Natural killer cell (primary cell): ENCODE data around the gene ZFYVE9. TPM values are rescaled to one million over a fixed set of nuclear protein-coding genes. Genes with fewer than 3 reads are reported as not detected.

Source experiments
- ATAC-seq, 3 donors: fragments of 150-1000 bp in 2 of 3; fragments of 200-7000 bp in 1 of 3; cut with Tn5 transposase; 1 replicate in 1 of 3; 2 replicates in 2 of 3; pipeline ENCODE4 v1.10.0; 2021; ENCODE audit warnings: mild to moderate bottlenecking in 2 of 3, moderate library complexity in 2 of 3
- DNase-seq, 2 donors: peaks; one replicate each; pipeline versions ENCODE4 v3.0.0 to v3.0.0-alpha.2; 2013 to 2021; ENCODE audit warnings: mixed read lengths in 1 of 2
- H3K27ac ChIP-seq: one replicate; pipeline ENCODE4 v1.5.1; 2013; ENCODE audit warnings: mild to moderate bottlenecking, low read length
- H3K27me3 ChIP-seq: one replicate; pipeline ENCODE4 v1.6.1; 2013; ENCODE audit warnings: low read length; ENCODE audit not compliant: control insufficient read depth, insufficient read depth
- H3K36me3 ChIP-seq: one replicate; pipeline ENCODE4 v1.6.1; 2013; ENCODE audit warnings: low read length; ENCODE audit not compliant: control insufficient read depth, insufficient read depth
- H3K4me1 ChIP-seq: one replicate; pipeline ENCODE4 v1.6.1; 2013; ENCODE audit warnings: low read length; ENCODE audit not compliant: control insufficient read depth, insufficient read depth
- H3K4me3 ChIP-seq: one replicate; pipeline ENCODE4 v1.5.1; 2013; ENCODE audit warnings: low read length
- H3K9me3 ChIP-seq: one replicate; pipeline ENCODE4 v1.6.1; 2013; ENCODE audit warnings: low read length; ENCODE audit not compliant: control insufficient read depth, insufficient read depth
- H3K27ac Mint-ChIP-seq, 2 donors: one replicate each; pipeline ENCODE4 v1.8.0; 2022; ENCODE audit warnings: mild to moderate bottlenecking in 2 of 2, mixed read lengths in 2 of 2, moderate library complexity in 1 of 2
- H3K27me3 Mint-ChIP-seq, 2 donors: one replicate each; pipeline ENCODE4 v1.8.0; 2022; ENCODE audit warnings: low read depth in 2 of 2, mixed read lengths in 2 of 2
- H3K36me3 Mint-ChIP-seq: one replicate; pipeline ENCODE4 v1.8.0; 2022; ENCODE audit warnings: mixed read lengths
- H3K4me1 Mint-ChIP-seq, 2 donors: one replicate each; pipeline ENCODE4 v1.8.0; 2022; ENCODE audit warnings: mixed read lengths in 2 of 2
- H3K4me3 Mint-ChIP-seq: one replicate; pipeline ENCODE4 v1.8.0; 2022; ENCODE audit warnings: mild to moderate bottlenecking, moderate library complexity, mixed read lengths
- H3K9me3 Mint-ChIP-seq, 2 donors: one replicate each; pipeline ENCODE4 v1.8.0; 2022; ENCODE audit warnings: mixed read lengths in 2 of 2
- WGBS: methylation state at CpG from one replicate; pipeline ENCODE4 v1.1.7; 2013; ENCODE audit warnings: missing lambda C conversion rate; ENCODE audit not compliant: insufficient coverage; 5-methylcytosine and 5-hydroxymethylcytosine counted together
- intact Hi-C: fragments of 100-400 bp; cut with micrococcal nuclease; formaldehyde crosslinking; loops from one replicate; pipeline ENCODE4 v1.14.2; 2022
- total RNA-seq, 4 donors: library from RNA; stranded (reverse); fragments of 120-200 nt in 1 of 4; gene quantifications; one replicate each; pipeline versions ENCODE4 v1.2.3 to v1.2.4, GENCODE V29; 2013 to 2022
- TF ChIP-seq, protein P1 (sequence below): fragments of 200-600 bp; IDR thresholded peaks from one replicate; pipeline ENCODE4 v1.8.0; 2022; ENCODE audit warnings: antibody characterized with exemption

The ZFYVE9 gene
- total RNA-seq, 3 donors from 2014 or later (not counting 1 experiment from before 2014, with no cell fraction given), result 1.1 to 2.3 (median 1.8) TPM

DNA sequence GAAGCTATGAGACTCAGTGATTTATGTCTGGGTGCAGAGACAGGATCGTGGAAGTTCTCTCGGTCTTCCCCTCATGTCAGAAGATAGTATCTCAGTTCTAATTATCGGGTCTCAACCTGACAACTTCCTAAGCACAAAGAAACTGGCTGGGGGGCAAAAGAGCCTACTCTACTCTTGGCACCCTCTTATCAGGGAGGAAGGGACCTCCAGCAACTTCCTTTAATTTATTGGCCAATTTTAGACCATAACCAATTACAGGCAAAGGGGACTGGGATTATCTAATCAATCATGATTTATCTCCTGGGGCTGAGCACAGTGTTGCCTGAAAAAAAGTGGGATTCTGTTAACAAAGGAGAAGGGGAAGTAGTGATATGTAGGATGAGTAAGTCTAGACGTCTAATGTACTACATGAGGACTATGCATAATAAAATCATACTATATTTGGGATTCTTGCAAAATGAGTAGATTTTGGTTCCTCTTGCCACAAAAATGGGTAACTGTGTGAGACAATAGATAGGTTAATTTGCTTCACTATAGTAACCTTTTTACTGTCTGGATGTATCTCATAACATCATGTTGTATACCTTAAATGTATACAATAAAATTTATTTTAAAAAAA is 98.8 kb downstream of the ZFYVE9 start:
- H3K27ac ChIP-seq, result no peak overlapping the region
- ATAC-seq (no peak), DNase-seq (no peak)
- H3K36me3 ChIP-seq, result no peaks in the 10 kb centered on the region
- no peaks in the 10 kb centered on the region for H3K9me3 ChIP-seq
- H3K36me3 Mint-ChIP-seq, result no peaks in the 10 kb centered on the region
- TF ChIP-seq, protein P1, sequence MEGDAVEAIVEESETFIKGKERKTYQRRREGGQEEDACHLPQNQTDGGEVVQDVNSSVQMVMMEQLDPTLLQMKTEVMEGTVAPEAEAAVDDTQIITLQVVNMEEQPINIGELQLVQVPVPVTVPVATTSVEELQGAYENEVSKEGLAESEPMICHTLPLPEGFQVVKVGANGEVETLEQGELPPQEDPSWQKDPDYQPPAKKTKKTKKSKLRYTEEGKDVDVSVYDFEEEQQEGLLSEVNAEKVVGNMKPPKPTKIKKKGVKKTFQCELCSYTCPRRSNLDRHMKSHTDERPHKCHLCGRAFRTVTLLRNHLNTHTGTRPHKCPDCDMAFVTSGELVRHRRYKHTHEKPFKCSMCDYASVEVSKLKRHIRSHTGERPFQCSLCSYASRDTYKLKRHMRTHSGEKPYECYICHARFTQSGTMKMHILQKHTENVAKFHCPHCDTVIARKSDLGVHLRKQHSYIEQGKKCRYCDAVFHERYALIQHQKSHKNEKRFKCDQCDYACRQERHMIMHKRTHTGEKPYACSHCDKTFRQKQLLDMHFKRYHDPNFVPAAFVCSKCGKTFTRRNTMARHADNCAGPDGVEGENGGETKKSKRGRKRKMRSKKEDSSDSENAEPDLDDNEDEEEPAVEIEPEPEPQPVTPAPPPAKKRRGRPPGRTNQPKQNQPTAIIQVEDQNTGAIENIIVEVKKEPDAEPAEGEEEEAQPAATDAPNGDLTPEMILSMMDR, result no peak
- intact Hi-C loops, result no loop called here
- peaks cover 17 to 18% of the 10 kb centered on the region in 2 donors for H3K27me3 Mint-ChIP-seq
- H3K4me1 Mint-ChIP-seq, result no peaks in the 10 kb centered on the region
- H3K4me3 Mint-ChIP-seq, result no peak overlapping the region
- H3K4me1 ChIP-seq, result no peaks in the 10 kb centered on the region
- H3K9me3 Mint-ChIP-seq, result no peaks in the 10 kb centered on the region
- H3K4me3 ChIP-seq, result no peak overlapping the region
- WGBS, result 21% methylated on average over 3 of the region's 4 CpGs
- no peak overlapping the region for H3K27ac Mint-ChIP-seq
- peaks cover 7% of the 10 kb centered on the region for H3K27me3 ChIP-seq

DNA sequence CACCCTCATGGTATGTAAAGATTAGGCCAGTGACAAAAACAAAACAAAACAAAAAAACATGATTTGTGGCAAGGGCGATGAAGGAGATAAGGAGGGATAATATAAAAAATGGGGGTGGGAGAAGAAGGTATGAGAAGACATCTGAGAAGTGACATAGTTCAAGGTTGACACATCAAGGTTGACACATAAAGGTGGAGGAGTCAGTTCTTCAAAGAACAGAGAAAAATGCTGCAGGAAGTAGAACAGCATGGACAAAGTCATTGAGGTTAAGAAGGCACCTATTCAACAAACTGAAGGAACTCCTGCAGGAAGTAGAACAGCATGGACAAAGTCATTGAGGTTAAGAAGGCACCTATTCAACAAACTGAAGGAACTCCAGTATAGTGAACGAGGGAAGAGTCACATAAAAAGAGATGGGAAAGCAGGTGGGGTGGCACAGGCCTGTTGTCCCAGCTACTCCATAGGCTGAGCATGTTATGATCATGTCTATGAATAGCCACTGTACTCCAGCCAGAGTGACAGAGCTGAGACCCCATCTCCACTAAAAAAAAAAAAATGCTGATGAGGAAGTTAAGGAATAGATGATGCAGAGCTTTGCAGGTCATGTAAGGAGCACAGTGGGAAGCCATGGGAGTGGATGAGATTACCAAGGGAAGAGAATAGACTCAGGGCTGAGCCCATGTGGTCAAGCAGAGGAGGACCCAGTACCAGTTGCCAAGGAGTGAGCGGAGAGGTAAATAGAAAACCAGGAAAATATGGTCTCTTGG is 101.5 kb downstream of the ZFYVE9 start:
- no peak overlapping the region for H3K4me3 ChIP-seq
- no peaks in the 10 kb centered on the region for H3K36me3 ChIP-seq
- no peaks in the 10 kb centered on the region for H3K4me1 ChIP-seq
- Mint-ChIP-seq H3K27me3 (peaks cover 4 to 5% of the 10 kb centered on the region in 2 donors), H3K36me3 (no peaks in the 10 kb centered on the region), H3K9me3 (no peaks in the 10 kb centered on the region), H3K4me3 (no peak overlapping the region), H3K27ac (no peak overlapping the region), H3K4me1 (no peaks in the 10 kb centered on the region)
- intact Hi-C loops, result no loop called here
- DNase-seq, result no peak
- H3K27me3 ChIP-seq, result peaks cover 5% of the 10 kb centered on the region
- H3K27ac ChIP-seq, result no peak overlapping the region
- no peak for ATAC-seq
- TF ChIP-seq, protein P1, result no peak
- 89% methylated on average over 3 of the region's 3 CpGs for WGBS
- no peaks in the 10 kb centered on the region for H3K9me3 ChIP-seq

DNA sequence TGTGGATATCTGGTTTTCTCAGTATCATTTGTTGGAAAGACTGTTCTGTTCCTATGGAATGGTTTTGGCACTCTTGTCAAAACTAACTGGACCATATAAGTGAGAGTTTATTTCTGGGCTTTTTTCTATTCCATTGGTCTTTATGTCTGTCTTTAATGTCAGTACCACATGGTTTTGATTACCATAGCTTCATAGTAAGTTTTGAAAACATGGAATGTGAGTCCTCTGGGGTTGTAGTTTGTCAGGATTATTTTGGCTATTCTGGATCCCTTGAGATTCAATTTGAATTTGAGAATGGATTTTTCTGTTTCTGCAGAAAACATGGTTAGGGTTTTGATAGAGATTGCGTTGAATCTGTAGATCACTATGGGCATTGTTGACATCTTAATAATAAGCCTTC is 107.9 kb downstream of the ZFYVE9 start:
- TF ChIP-seq, protein P1, result no peak
- intact Hi-C loops, result no loop called here
- H3K36me3 ChIP-seq, result no peaks in the 10 kb centered on the region
- no peaks in the 10 kb centered on the region for H3K27me3 ChIP-seq
- 86% methylated on average over 1 of the region's 1 CpG for WGBS
- H3K9me3 ChIP-seq, result no peaks in the 10 kb centered on the region
- DNase-seq (no peak), ATAC-seq (no peak)
- Mint-ChIP-seq H3K4me3 (no peak overlapping the region), H3K9me3 (no peaks in the 10 kb centered on the region), H3K27me3 (peaks cover 0 to 4% of the 10 kb centered on the region in 2 donors), H3K36me3 (no peaks in the 10 kb centered on the region), H3K27ac (no peak overlapping the region), H3K4me1 (no peaks in the 10 kb centered on the region)
- no peak overlapping the region for H3K4me3 ChIP-seq
- no peaks in the 10 kb centered on the region for H3K4me1 ChIP-seq
- H3K27ac ChIP-seq, result no peak overlapping the region
